BE2C (cell line): ENCODE results near the gene ZNF512B.

ENCODE experiments used
- DNase-seq: peaks from one replicate; pipeline ENCODE4 v3.0.0-alpha.2; 2020
- H3K27me3 ChIP-seq: fragments of 250-450 bp; sonication (Bioruptor Pico); 2 replicates; pipeline ENCODE4 v1.5.1; 2020; ENCODE audit warnings: mild to moderate bottlenecking
- H3K36me3 ChIP-seq: fragments of 250-450 bp; sonication (Bioruptor Pico); 2 replicates; pipeline ENCODE4 v1.5.1; 2020; ENCODE audit warnings: mild to moderate bottlenecking
- H3K4me1 ChIP-seq: fragments of 250-450 bp; sonication (Bioruptor Pico); 2 replicates; pipeline ENCODE4 v1.5.1; 2020
- H3K4me3 ChIP-seq: 2 replicates; pipeline ENCODE4 v1.5.1; 2011; ENCODE audit warnings: low read depth, low read length
- H3K9me3 ChIP-seq: fragments of 250-450 bp; sonication (Bioruptor Pico); 2 replicates; pipeline ENCODE4 v1.5.1; 2020
- TF ChIP-seq, protein P1 (sequence below): IDR thresholded peaks from 2 replicates; pipeline ENCODE4 v1.5.1; 2012; ENCODE audit warnings: mild to moderate bottlenecking, low read depth, low read length

ZNF512B gene

DNA sequence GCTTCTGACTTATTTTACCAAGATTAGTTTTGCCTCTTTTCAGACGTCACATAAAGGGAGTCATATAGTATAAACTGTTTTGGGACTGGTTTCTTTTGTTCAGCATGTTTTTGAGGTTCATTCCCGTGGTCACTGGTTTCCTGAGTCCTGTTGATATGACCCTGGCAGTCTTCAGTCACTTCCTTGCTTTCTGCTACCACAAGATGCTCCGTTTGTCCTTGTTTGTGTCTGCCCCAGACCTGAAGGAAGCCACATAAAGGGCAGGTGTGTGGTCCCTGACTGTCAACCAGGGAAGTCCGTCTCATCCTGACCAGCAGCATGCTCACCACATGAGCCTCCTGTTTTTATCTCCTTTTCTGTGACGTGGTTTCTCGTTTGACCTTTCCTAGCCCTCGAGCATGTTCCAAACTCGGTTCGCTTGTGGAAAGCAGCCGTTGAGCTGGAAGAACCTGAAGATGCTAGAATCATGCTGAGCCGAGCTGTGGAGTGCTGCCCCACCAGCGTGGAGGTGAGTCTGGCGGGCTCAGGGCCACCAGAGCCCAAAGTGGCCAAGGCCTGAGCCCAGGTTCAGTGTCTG lies 40.2 kb upstream of the ZNF512B start:
- H3K4me1 ChIP-seq, result no peaks in the 10 kb centered on the region
- no peak overlapping the region for H3K4me3 ChIP-seq
- H3K9me3 ChIP-seq, result no peaks in the 10 kb centered on the region

DNA sequence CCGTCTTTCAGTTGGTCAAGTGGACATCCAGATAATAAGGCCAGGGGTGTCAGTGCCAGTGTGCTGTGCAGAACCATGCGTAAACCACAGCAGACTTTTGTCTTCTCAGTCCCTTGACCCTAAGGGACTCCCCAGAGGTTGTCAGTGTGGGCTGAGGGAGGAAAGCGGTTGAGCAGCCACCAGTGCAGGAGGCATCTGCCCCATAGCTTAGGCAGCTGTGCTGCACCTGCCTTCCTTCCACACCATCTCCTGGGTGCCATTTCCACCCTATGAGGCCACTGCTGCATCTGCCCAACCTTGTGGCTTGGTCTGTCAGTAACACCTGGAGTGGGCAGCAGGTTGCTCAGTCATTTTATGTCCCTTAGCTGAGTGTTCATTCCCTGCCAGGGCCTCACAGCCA lies 37.2 kb upstream of the ZNF512B start:
- no peak for DNase-seq
- no peaks in the 10 kb centered on the region for H3K27me3 ChIP-seq
- no peaks in the 10 kb centered on the region for H3K9me3 ChIP-seq
- TF ChIP-seq, protein P1, sequence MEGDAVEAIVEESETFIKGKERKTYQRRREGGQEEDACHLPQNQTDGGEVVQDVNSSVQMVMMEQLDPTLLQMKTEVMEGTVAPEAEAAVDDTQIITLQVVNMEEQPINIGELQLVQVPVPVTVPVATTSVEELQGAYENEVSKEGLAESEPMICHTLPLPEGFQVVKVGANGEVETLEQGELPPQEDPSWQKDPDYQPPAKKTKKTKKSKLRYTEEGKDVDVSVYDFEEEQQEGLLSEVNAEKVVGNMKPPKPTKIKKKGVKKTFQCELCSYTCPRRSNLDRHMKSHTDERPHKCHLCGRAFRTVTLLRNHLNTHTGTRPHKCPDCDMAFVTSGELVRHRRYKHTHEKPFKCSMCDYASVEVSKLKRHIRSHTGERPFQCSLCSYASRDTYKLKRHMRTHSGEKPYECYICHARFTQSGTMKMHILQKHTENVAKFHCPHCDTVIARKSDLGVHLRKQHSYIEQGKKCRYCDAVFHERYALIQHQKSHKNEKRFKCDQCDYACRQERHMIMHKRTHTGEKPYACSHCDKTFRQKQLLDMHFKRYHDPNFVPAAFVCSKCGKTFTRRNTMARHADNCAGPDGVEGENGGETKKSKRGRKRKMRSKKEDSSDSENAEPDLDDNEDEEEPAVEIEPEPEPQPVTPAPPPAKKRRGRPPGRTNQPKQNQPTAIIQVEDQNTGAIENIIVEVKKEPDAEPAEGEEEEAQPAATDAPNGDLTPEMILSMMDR, result no peak
- peaks cover 85% of the 10 kb centered on the region for H3K36me3 ChIP-seq
- no peak overlapping the region for H3K4me3 ChIP-seq
- H3K4me1 ChIP-seq, result no peaks in the 10 kb centered on the region

More for the DNA sequence above, 40.2 kb upstream of the ZNF512B start:
- Histone ChIP-seq H3K27me3 (no peaks in the 10 kb centered on the region), H3K36me3 (peaks cover 78% of the 10 kb centered on the region)
- TF ChIP-seq, protein P1, result no peak
- no peak for DNase-seq

DNA sequence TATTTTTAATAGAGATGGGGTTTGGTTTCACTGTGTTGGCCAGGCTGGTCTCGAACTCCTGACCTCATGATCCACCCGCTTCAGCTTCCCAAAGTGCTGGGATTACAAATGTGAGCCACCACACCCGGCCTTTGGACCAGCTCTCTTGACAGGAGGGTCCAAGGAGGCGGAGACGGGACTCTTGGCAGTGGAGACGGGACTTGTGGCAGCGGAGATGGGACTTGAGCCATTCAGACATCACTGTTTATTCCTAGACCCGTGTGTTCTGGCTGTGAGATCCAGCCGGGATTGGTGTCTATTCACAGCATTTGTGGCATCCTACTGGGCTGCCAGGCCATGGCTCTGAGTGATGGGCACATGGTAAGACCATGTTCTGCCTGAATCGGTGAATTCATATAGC lies 36.8 kb upstream of the ZNF512B start:
- no peaks in the 10 kb centered on the region for H3K4me1 ChIP-seq
- TF ChIP-seq, protein P1, result no peak
- H3K36me3 ChIP-seq, result peaks cover 87% of the 10 kb centered on the region
- H3K27me3 ChIP-seq, result no peaks in the 10 kb centered on the region
- no peak for DNase-seq
- no peak overlapping the region for H3K4me3 ChIP-seq
- no peaks in the 10 kb centered on the region for H3K9me3 ChIP-seq

DNA sequence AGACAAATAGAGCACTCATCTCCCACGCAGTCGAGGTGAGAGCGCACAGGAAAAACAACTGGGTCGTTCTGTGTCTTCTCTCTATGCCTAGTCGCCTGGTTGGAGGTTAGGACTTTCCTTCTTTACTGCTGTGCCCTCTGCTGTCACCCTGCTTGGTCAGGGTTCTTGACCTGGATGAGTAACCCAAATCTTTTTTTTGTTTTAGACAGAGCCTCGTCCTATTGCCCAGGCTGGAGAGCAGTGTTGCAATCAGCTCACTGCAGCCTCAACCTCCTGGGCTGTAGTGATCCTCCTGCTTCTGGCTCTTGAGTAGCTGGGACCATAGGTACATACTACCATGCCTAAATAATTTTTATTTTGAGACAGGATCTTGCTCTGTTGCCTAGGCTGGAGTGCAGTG lies 35.7 kb upstream of the ZNF512B start:
- no peak for DNase-seq
- Histone ChIP-seq H3K9me3 (no peaks in the 10 kb centered on the region), H3K4me1 (peaks cover 4% of the 10 kb centered on the region; the same call in 1 of the 2 replicates), H3K4me3 (no peak overlapping the region), H3K27me3 (no peaks in the 10 kb centered on the region), H3K36me3 (peaks cover 86% of the 10 kb centered on the region)
- TF ChIP-seq, protein P1, result no peak

DNA sequence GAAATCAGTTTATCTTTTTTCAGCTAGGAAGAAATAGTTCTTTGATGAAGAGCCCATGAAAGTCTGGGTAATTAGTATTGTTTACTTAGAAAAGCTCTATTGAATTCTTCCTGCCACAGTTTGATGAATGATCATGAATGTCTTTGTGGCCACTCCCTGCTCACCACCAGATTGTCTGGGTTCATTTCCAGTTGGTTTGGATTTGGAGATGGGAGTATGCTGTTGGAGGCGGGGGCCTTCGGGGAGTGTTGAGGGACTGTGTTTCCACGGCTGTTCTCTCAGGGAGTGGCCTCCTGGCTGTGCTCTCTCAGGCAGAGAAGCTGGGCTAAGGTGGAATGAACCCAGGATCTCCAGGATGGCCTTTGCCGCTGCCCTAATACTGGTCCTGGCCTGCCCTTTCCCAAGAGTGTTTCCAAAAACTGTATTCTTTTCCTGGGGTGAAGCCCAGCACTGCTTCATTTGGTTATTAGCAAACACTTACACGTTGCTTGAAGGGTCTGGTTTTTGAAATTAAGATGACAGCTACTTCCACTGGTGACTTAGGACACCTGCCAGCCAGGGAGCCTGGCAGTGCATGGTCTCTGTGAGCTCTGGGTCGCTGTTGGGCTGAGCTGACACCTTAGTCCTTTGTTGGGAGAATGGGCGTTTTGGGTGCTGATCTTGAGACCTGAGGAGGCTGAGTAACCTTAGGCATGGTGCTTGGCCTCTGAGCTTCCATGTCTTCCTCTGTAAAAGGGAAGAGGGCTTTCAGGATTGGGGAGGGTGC lies 34.4 kb upstream of the ZNF512B start:
- no peak for DNase-seq
- Histone ChIP-seq H3K9me3 (no peaks in the 10 kb centered on the region), H3K36me3 (peaks cover 85% of the 10 kb centered on the region), H3K27me3 (no peaks in the 10 kb centered on the region), H3K4me3 (no peak overlapping the region), H3K4me1 (peaks cover 4% of the 10 kb centered on the region; the same call in 1 of the 2 replicates)
- TF ChIP-seq, protein P1, result no peak

DNA sequence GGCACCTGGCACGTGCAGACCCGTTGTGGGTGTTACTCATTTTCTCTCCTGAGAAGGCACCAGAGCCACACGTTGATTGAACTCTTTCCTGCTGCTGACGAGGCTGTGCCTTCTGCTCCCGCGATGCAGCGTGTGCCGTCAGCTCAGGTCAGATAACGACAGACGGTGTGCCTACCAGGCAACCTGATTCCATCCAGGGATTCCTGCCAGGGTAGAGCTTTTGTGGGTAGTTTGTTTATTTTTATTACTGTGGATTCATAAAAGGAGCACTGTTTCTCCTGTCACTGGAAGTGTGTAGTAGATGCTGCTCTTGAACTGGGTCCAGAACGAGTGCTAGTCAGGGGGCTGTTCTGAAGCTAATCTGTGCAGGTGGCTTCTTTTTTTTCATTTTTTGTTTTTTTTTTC lies 31.9 kb upstream of the ZNF512B start:
- H3K36me3 ChIP-seq, result peaks cover 86% of the 10 kb centered on the region
- H3K9me3 ChIP-seq, result no peaks in the 10 kb centered on the region
- peaks cover 4% of the 10 kb centered on the region; the same call in 1 of the 2 replicates for H3K4me1 ChIP-seq
- H3K27me3 ChIP-seq, result no peaks in the 10 kb centered on the region
- H3K4me3 ChIP-seq, result no peak overlapping the region
- no peak for DNase-seq
- TF ChIP-seq, protein P1, result no peak
